Stimulated activated CD8-positive, alpha-beta memory T cell treated with anti-CD3 and anti-CD28 coated beads, Interleukin-7, amount 100 ng/mL, for 24 hours (primary cell): ENCODE results near the gene RMDN3.

Experiments
- DNase-seq: peaks from one replicate; pipeline ENCODE4 v3.0.0-alpha.2; 2020; ENCODE audit warnings: low read depth

RMDN3 gene

GRCh38 chr15:40693904-40694687 lies 61.0 kb downstream of the RMDN3 start:
- no peak for DNase-seq

- DNase-seq = no peak
Observed at GRCh38 chr15:40691737-40692136, 63.3 kb downstream of the RMDN3 start.

GRCh38 chr15:40688932-40689799 lies 65.9 kb downstream of the RMDN3 start:
- DNase-seq = no peak
